Activated CD4-positive, alpha-beta T cell treated with anti-CD3 and anti-CD28 coated beads, Interleukin-2, amount 50 U/mL, for 4 hours (primary cell): Measurements from ENCODE around the gene MAFG.
A peak's percentile ranks its signal among the peaks of the same experiment; 100 is the strongest.

Experiments used
- DNase-seq, 2 experiments: peaks; one replicate each; pipeline ENCODE4 v3.0.0-alpha.2; 2020

Gene MAFG

DNA sequence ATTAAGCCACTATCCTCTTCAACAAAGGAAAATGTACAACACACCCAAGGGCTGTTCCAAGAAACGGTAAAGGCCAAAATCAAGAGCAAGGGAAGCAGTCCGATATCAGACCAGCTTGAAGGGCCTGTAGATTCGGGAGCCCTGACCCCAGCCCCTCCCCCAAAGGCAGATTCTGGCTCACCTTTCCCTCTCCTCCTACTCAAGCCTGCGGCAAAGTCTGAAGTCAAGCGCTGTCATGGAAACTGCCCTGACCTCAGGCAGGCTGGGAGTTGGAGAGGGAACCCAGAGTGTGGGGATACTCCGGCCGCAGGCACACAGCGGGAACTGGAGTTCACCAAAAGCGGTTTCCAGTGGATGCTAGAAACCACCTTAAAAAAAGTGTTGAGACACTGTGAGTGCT, 37.9 kb downstream of the MAFG start:
- DNase-seq, result no peak

DNA sequence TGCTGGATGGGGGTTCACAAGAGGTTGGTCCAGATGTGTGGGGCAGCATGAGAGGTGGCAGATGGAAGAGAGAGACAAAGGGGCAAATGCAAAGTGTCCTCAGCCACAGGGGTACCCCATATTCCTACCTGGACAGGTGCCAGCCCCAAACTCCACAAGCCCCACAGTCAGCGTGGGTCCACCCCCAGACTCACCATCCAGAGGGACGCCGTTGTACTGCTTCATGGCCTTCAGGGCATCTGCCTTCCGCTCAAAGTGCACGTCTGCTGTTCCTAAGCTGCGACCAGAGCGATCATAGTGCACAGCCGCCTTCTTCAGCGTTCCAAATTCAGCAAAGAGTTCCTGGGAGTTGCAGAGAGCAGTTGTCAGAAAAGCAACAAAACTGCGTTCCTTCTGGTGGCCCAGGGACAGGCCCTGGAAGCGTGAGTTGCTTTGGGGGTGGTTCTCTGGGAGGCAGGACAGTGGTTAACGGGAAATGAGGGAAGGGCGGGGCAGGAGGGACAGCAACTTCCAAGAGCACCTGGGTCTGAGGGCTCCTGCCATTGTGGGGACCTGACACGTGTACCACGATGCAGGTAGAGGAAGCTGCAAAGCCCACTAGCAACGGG, 38.4 kb downstream of the MAFG start:
- DNase-seq, result no peak

DNA sequence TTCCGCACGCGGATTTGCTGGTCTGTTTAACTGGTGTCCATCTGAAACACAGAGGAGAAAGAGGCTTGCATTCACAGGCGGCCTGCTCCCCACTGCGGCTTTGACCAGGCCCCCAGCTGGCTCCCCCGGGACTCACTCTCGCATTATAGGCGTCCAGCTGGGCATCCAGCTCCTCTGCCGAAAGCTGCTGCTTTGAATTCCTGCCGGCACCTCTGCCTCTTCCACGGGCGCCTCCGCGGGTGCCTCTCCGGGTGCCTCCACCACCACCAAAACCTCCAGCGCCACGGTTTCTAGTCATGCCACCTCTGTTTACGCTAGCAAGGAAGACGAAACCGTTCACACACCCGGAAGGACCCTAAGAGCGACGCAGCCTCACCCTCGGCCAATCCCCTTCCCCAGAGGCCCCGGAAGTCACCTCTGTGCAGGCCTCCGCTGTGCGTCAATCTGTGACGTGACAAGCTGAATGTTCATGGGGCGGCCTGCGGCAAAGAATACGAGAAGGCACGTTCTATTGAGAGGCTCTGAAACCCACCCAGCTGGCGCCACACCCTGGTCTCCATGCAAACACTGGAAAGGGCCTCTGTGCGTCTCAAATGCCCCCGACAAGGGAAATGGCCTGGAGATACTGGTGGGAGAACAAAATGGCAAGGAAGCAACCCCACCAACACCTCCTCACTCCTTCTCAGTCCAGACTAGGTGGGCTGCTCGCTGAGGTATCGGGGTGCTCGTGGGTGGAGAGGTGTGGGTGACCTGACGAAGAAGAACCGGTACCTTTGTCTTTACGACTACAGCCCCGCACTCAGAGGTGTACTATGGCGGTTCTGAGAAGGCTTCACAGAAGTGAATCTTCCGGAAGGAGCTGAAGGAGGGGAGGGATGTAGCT, 39.2 kb downstream of the MAFG start:
- DNase-seq, result no peak

DNA sequence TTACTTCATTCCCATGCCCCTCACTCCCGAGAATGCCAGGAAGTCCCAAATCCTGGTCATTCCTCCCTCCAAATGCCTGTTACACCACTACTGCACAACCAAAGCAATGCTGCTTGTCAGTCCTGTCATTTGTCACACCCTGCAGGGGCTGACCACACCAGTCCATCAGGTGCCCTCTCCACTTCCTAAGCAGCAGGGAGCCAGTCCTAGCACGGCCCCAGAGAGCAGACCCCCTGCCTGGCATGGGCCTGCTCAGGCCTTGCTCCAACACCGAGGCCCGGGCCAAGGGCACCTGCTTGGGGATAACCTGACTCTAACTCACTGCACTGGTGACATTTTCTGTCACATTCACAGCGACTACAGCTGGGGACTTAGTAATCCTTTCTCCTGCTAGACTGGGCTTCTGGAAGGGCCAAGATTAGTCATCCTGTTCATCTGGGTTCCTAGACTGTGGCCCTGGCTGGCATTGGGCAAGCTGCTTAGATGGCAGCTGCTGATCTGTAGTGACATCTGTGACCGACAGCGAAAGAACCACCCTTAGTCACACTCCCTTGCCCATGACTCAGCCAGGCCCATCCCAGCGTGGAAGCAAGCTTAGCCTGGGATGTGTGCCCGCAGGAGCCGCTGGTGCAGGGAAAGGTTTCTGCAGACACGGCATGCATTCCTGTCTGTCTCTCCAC, 41.5 kb downstream of the MAFG start:
- no peak for DNase-seq

DNA sequence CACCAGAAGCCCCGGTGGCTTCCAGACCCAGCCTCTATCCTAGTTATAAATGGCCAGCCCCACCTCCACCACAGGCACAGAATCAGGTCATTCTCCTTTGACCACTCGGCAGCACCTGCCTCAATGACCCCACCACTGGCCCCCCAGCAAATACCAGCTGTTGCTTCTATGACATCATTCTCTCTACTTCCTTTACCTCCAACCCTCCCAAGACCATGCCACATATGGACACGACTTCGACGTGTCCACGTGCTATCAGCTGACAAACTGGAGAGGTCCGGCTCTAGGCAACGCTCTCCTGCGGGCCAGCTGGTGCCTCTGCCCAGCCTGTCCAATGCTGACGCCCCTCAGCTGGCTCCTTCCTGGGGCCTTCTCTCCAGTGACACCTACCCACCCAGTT, 42.1 kb downstream of the MAFG start:
- DNase-seq, result no peak

DNA sequence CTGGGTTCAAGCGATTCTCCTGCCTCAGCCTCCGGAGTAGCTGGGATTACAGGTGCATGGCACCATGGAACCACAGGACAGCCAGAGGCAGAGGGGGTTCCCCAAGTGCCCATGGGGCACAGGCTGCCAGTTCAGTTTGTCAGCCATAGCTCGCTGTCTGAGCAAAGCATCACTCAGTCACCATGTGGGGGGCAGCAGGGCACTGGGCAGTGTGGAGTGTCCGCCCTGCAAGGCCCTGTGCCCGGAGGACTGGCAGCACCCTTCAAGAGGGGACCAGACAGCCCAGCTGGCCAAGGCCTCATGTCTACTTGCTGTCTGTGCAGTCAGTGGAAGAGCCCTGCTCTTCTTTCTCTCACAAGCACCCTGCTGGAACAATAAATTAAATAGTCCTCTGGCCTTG, 42.6 kb downstream of the MAFG start:
- no peak for DNase-seq

DNA sequence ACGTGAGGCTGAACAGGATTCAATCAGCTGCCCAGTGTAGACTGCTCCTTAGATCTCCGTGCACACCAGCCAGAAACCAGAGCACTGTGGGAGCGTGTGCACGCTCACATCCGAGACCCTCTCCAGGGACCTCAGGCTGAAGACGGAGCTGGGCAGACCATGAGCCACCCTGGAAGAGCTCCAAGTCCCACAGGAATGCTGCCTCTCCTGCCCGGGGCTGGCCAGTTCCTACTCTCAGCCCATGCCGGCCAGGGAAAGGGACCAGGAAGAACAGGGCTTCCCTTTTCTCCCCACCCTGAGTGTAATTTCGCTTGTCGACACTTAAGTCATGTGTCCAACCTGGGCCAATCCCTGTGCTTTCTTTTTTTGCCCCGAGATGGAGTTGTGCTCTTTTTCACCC, 43.0 kb downstream of the MAFG start:
- DNase-seq, result no peak

DNA sequence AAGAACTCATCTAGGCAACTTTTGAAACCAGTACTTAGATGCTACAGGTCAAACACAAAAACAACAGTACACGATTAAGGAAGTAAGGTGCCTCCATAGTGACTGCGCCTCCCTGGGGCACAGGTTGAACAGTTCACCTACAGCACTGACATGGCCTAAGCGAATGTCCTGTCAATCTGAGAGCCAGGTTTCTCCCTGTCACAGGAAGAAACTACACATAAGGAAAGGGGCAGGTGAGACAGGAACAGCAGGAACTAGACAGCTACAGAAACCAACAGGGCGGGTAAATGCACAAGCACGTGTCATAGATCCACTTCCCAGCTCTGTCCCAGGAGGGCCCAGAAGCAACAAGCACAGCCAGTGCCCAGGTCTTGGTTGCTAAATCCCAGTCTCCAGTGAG, 48.4 kb downstream of the MAFG start:
- DNase-seq, result no peak

DNA sequence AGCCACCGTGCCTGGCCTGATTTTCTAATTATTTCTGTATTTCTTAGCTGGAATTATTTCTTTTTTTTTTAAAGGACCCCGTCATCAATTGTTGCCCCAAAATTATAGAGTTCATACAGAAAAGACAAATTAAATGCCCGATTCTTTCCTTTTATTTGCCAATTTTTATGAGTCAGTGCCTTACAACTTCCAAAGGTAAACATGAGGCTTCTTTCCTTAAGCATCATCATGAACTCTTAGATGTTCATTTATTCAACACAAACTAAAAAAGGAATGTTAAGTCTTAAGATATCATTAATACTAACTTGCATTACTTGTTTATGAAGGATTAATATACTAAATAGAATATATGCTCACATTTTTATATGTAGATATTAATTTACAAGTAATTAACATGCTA, 49.2 kb downstream of the MAFG start:
- no peak for DNase-seq

DNA sequence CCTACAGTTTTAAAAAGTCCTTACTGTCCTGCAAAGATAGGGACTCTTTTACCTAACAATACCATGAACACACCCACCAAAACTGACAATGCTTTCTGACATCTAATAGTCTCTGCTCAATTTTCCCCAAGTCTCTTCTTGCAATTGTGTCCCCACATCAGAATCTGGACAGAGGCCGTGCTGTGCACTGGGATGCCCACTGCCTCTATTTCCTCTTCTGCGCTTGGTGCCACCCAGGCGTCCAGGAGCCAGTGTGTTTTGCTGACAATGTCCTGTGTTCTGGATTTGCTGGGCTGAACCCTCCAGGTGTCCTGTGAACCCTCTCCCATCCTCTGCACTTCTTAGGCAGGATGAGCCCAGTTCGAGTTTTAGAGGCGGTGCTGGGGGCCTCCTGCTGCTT, 50.0 kb downstream of the MAFG start:
- no peak for DNase-seq

DNA sequence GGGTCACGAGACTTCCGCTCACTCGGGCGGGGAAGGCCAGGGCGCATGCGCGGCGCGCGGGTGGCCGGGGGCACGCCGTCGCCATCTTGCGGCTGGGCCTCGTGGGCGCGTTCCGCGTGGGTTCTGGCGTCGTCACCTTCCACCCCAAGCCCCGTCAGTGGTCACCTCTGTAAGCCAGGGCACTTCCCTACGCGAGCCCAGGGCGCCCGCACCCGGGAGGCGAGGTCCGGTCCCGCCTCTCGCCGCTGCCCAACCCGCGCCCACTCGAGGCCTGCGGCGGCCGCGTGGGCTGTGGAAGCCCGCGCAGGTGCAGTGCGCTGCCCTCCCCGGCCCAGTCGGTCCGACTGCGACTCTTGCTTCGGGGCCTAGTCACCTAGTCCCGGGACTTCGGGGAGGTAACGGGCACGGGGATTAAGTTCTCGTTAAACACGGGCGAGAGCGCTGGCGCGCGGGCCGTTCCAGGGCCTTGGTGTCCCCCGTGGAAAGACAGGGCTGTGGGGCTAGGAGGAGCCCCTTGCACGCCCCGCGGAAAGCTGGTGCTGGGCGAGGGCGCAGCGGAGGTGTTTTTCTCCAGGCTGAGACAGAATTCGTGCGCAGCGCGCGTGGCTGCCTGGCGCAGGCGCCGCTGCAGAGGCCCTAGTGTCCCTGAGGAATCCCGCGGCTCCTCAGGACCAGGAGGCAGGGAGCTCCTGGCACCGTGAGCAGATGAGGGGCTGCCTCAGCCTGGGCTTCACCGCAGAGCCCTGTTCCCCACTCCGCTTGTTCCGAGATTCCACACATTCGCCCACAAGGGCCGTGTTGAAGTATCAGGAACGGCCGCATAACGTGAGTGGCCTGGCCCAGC, 55.9 kb downstream of the MAFG start:
- DNase-seq, result peak; percentile 94 to 95

DNA sequence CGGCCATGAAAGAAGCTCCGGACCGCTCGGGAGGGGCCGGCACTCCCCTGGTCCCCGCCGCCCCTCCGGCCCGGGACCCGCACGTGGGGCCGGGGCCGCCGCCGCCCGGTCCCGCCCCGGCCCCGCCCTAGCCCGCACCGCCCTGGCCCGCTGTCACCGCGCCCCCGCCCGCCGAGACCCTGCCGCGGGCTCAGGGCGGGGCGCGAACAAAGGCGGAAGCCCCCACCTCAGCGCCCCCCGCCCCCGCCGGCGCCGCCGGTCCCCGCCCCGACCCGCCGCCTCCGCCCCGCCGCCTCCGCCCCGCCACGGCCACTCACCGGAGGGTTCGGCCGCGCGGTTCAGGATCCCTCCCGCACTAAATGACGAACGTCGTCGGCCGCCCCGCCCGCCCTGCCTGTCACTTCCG, 56.6 kb downstream of the MAFG start, which contains the start of gene ARHGDIA:
Gene ARHGDIA, minus strand, starts transcription at position 357 of the 406 bp plus-strand sequence. CDS start 1,407 bp downstream, outside the sequence.
- DNase-seq, result no peak

DNA sequence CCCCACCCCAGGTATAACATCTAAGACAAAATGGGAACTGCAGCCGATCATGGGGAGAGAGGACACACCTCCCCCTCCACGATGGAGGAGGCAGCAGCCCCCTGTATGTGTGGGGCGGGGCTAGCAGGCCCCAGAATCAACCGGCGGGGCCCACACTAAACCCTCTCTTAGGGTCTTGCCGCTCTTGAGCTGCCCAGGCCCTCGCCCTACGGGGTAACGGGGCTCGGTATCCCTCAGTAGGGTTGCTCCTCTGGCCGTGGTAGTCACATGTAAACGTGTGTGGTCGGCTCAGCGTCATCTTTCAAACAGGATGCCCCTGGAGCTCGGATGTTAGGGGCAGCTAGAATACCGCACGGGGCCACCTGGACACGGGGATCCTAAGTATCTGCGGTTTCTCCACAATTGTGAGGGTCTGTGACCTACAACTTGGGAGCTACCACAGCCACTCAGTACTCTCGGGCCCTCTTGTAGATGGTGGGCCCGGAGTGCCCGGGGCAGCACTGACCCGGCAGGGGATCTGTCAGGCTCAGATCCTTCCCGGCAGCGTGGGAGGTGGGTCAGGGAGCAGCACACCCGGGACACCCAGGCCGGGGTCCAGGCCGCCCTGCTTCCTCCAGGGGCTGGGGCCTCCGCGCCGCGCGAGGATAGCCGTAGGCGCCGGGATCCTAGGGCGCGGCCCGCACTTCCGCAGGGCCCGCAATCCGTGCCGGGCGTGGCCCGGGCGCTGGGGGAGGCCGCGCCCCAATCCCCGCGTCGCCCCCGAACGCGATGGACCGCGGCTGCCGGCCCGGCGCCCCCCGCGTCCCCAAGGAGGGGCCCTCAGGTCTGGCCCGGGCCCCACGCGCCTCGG, 57.2 kb downstream of the MAFG start:
- DNase-seq, result no peak

DNA sequence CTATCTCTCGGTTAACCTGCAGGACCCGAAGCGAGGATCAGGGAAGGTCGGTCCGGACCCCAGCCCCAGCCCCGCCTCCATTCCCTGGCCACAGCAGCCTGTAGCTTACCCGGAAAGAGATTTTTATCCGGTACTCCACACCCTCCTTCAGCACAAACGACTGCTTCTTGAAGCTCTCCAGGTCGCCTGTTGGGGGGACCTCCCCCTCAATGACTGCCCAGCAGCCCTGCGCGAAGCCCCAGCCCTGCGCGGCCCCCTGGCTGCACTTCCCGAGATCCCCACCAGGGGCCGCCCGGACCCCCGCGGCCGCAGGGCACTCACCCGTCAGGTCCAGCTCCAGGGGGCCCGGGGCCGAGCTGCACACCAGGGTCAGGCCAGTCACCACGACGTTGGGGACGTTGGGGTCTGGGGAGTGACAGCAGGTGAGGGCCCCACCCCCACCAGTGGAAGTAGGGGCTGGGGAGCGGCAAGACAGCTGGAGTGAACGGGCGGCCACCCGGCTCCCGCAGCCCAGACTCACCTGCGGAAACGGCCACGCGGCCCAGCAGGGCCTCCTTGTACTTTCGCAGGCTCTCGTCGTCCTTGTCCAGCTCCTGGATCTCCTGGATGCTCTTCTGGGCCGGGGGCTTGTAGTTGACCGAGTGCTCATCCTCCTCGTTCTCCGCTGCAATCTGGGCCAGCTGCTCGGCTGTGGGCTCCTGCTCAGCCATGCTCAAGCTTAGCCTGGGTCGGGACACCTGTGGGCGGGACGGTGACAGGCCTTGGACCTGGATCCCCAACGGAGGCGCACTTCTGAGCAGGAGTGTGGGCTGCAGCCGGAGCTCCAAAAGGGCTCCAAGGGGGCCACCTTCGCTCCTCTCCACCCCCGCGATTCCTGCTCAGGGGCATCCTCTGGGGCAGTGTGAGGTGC, 58.1 kb downstream of the MAFG start:
- DNase-seq, result no peak

DNA sequence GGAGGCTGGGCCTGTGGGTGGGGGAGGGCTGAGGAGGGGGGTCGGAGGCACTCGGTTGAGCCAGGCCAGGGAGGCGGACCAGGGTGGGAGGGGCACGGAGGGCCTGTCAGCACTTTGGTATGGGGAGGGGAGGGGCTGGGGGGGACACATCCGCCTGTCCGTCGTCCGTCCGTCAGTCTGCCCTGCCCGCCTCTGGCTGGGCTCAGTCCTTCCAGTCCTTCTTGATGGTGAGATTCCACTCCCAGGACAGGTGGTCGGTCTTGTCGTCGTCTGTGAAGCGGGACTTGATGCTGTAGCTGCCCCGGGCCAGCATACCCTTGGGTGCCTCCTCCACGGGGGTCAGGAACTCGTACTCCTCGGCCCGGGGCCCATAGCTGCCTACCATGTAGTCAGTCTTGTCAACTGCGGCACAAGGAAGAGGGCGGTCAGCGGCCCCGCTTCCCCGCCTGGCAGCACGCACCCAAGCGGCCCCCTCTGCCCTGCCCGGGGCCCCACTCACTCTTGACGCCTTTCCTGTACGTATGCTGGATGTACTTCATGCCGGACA, 58.8 kb downstream of the MAFG start:
- DNase-seq, result no peak
